OCI-LY1 (cell line): ENCODE data around the gene TPCN2.

Experiments used
- CTCF ChIP-seq: fragments of 200-600 bp; sonication (generic), shearing (Covaris generic); IDR thresholded peaks from 2 replicates; pipeline ENCODE4 v1.5.1; 2017; ENCODE audit warnings: mild to moderate bottlenecking, antibody characterized with exemption, low read length, moderate library complexity, mixed read lengths
- EZH2 ChIP-seq: fragments of 200-600 bp; sonication (generic), shearing (Covaris generic); IDR thresholded peaks from 2 replicates; pipeline ENCODE4 v1.8.0; 2017; ENCODE audit warnings: borderline replicate concordance, mixed run types, mild to moderate bottlenecking, antibody characterized with exemption, low read length, moderate library complexity, mixed read lengths

DNA sequence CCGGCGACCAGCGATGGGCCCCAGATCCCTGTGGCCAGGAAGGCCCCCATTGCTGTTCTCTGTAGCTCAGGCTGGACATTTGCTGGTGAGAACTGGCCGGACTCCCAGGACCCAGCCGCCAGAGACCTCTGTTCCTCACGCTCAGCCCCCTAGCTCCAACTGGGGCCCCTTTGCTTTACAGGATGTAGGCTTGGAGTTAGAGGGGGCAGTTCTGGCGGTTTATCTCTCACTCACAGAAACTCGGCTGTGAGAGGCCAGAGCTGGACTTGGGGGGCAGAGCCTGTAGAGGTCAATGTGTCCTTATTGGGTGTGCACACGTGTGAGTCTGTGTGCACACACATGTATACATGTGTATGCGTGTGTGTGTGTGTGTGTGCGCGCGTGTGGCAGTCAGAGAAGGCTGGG lies 107.5 kb downstream of the TPCN2 start:
- no peak for TF ChIP-seq EZH2
- TF ChIP-seq CTCF = no peak
